Cardiac muscle cell (in vitro differentiated cells and primary cell): ENCODE measurements around the gene PACC1. TPM values are rescaled to one million over a fixed set of nuclear protein-coding genes. Genes with fewer than 3 reads are reported as not detected.

ENCODE experiments used
- DNase-seq, 2 donors: peaks; one replicate each; pipeline versions ENCODE4 v3.0.0 to v3.0.0-alpha.2; 2010 to 2017; ENCODE audit warnings: low read depth in 1 of 2, low spot score in 1 of 2
- H3K27ac ChIP-seq: fragments of 200-600 bp; sonication (generic); 2 replicates; pipeline ENCODE4 v1.5.1; 2016
- H3K27me3 ChIP-seq: fragments of 200-600 bp; sonication (generic); 2 replicates; pipeline ENCODE4 v1.6.0; 2016; ENCODE audit warnings: control low read depth
- H3K36me3 ChIP-seq: fragments of 200-600 bp; sonication (generic); 2 replicates; pipeline ENCODE4 v1.5.1; 2016; ENCODE audit warnings: control low read depth
- H3K4me1 ChIP-seq: fragments of 200-600 bp; sonication (generic); 2 replicates; pipeline ENCODE4 v1.8.1; 2017; ENCODE audit warnings: low read depth, mild to moderate bottlenecking, mixed run types
- H3K4me3 ChIP-seq: fragments of 200-600 bp; sonication (generic); 2 replicates; pipeline ENCODE4 v1.5.1; 2016; ENCODE audit warnings: mild to moderate bottlenecking
- H3K9me3 ChIP-seq: fragments of 200-600 bp; sonication (generic); 2 replicates; pipeline ENCODE4 v1.5.1; 2017; ENCODE audit warnings: low read depth, mild to moderate bottlenecking, control low read depth
- polyA plus RNA-seq: library from polyadenylated mRNA; unstranded; fragments of >200 nt; fragmentation: Nextera tagmentation; extraction: Ambion mirVana; gene quantifications from 2 replicates; pipeline ENCODE4 v1.2.1, GENCODE V29; 2016
- total RNA-seq: library from RNA; depleted of rRNA; stranded (reverse); fragments of >200 nt; gene quantifications from 2 replicates; pipeline ENCODE4 v1.2.3, GENCODE V29; 2016
- TF ChIP-seq, protein P1 (sequence below): IDR thresholded peaks from 2 replicates; pipeline ENCODE4 v1.5.1; 2012; ENCODE audit warnings: low read depth, mild to moderate bottlenecking, low read length

Gene PACC1
- total and polyA plus RNA-seq, 2 experiments from 2014 or later = 8.5 to 9.5 TPM

GRCh38 chr1:212458817-212459216 lies 44.1 kb upstream of the PACC1 start:
- Histone ChIP-seq H3K9me3 (no peaks in the 10 kb centered on the region), H3K27me3 (no peaks in the 10 kb centered on the region), H3K27ac (no peak overlapping the region), H3K4me3 (no peak overlapping the region), H3K36me3 (no peaks in the 10 kb centered on the region), H3K4me1 (peaks cover 3% of the 10 kb centered on the region)
- no peak for DNase-seq
- TF ChIP-seq, protein P1, sequence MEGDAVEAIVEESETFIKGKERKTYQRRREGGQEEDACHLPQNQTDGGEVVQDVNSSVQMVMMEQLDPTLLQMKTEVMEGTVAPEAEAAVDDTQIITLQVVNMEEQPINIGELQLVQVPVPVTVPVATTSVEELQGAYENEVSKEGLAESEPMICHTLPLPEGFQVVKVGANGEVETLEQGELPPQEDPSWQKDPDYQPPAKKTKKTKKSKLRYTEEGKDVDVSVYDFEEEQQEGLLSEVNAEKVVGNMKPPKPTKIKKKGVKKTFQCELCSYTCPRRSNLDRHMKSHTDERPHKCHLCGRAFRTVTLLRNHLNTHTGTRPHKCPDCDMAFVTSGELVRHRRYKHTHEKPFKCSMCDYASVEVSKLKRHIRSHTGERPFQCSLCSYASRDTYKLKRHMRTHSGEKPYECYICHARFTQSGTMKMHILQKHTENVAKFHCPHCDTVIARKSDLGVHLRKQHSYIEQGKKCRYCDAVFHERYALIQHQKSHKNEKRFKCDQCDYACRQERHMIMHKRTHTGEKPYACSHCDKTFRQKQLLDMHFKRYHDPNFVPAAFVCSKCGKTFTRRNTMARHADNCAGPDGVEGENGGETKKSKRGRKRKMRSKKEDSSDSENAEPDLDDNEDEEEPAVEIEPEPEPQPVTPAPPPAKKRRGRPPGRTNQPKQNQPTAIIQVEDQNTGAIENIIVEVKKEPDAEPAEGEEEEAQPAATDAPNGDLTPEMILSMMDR = no peak

DNA sequence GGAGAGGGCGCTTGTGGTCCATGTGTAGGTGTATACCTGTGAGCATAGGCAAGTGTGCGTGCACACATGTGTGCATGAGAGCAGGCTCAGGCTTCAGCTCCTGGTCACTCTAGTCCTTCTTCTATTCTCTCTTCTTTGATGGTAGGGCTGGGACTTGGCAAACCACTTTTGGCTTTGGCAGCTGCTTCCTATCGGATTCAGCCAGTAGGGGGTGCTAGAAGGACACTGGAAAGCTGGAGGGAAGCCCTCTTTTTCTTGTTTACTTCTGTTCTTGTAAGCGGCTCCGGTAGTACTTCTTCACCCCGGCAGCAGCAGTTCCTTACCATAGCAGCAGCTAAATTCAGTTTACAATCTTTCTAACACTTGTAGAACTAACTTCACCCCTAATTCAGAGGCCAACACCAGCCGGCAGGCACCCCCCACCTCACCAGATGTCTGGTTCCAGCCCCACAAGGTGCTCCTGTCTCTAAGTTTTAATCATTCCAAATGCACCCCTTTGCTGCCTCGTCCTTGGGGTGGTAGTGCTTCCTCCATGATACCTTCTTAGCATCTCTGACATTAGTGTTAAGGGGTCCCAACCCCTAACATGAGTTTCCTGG lies 43.2 kb upstream of the PACC1 start:
- TF ChIP-seq, protein P1 = peak; percentile 56
- Histone ChIP-seq H3K36me3 (no peaks in the 10 kb centered on the region), H3K27me3 (no peaks in the 10 kb centered on the region), H3K27ac (no peak overlapping the region), H3K4me3 (no peak overlapping the region), H3K9me3 (no peaks in the 10 kb centered on the region), H3K4me1 (peaks cover 3% of the 10 kb centered on the region)
- peak; percentile 57 to 68 for DNase-seq

DNA sequence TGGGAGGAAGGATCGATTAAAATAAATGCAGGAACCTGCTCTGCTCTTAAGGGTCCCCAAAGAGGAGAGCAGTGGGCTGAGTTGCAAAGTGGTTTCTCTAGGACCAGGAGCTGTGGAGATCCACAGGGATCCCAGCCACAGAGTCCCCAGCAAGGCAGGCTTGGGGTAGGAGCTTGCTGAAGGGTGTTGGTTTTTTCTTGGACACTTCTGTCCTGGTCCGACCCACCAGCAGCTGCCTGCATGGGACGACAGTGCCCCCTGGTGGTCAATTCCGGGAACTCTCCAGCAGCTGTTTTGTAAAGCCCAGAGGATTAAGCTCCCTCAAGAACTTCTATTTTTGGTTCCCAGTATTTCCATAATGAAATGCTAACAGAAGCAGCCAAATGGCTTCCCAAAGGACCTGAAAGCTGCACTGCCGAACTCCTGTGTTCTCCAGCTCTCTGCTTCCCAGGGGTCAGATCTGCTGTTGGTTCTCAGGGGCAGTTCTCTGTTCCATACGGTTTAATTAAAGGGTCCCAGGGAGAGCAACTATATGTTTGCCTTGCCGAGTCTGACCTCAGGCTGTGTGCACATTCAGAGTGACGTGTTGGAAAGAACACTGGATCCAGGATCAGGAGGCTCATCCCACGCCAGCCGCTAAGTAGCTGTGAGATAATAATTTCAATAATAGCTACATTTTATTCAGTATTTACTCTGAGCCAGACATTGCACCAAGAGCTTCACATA lies 41.3 kb upstream of the PACC1 start:
- peaks cover 3% of the 10 kb centered on the region for H3K4me1 ChIP-seq
- H3K27me3 ChIP-seq = no peaks in the 10 kb centered on the region
- DNase-seq = peak; percentile 85 to 92
- TF ChIP-seq, protein P1 = peak; percentile 97
- no peak overlapping the region for H3K4me3 ChIP-seq
- H3K9me3 ChIP-seq = no peaks in the 10 kb centered on the region
- H3K27ac ChIP-seq = no peak overlapping the region
- H3K36me3 ChIP-seq = no peaks in the 10 kb centered on the region

- Histone ChIP-seq H3K27ac (no peak overlapping the region), H3K4me1 (peaks cover 3% of the 10 kb centered on the region), H3K36me3 (no peaks in the 10 kb centered on the region), H3K27me3 (no peaks in the 10 kb centered on the region), H3K9me3 (no peaks in the 10 kb centered on the region), H3K4me3 (no peak overlapping the region)
- TF ChIP-seq, protein P1 = no peak
- DNase-seq = no peak
Measured at GRCh38 chr1:212455401-212455800, 40.7 kb upstream of the PACC1 start.

GRCh38 chr1:212454741-212455140 lies 40.1 kb upstream of the PACC1 start:
- H3K27me3 ChIP-seq = no peaks in the 10 kb centered on the region

More at GRCh38 chr1:212454741-212455140, 40.1 kb upstream of the PACC1 start:
- Histone ChIP-seq H3K9me3 (no peaks in the 10 kb centered on the region), H3K4me3 (no peak overlapping the region), H3K27ac (no peak overlapping the region), H3K4me1 (peaks cover 3% of the 10 kb centered on the region), H3K36me3 (no peaks in the 10 kb centered on the region)
- DNase-seq = no peak
- TF ChIP-seq, protein P1 = no peak
